ENCODE data around the gene SPTB.

The SPTB gene

DNA sequence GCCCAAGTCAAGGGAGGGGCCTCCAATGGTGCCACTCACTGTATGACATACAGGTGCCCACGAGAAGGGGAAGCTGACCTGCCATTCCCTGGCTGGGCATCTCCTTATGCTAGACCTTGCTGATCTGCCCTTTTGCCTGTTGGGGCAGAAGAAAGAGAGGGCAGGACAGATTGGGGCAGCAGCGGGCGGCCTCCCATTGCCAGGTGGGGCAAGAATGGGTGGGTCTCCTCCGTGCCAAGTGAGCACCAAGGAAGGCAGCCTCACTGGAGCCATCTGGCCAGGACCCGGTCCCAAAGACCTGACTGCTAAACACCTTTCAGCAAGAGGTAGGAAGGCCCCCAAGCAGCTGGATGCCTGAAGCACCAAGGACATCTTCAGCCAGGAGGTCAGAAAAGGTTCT lies 125.0 kb downstream of the SPTB start:
- Histone ChIP-seq H3K27ac (ENCODE audit: low read length) (no peak overlapping the region), H3K4me3 (ENCODE audit: low read depth in 1 of 2, low read length in 2 of 2) (no peak overlapping the region), H3K36me3 (ENCODE audit: control insufficient read depth in 1 of 2, insufficient read depth in 2 of 2, low read length in 2 of 2) (no peaks in the 10 kb centered on the region), H3K27me3 (ENCODE audit: low read depth, low read length) (no peaks in the 10 kb centered on the region), H3K9me3 (ENCODE audit: control insufficient read depth in 1 of 2, low read length in 2 of 2) (no peaks in the 10 kb centered on the region), H3K4me1 (ENCODE audit: control insufficient read depth in 1 of 2, insufficient read depth in 2 of 2, low read length in 2 of 2) (peaks cover 14 to 19% of the 10 kb centered on the region in 2 donors)

GRCh38 chr14:64753999-64754398 lies 125.7 kb downstream of the SPTB start:
- Histone ChIP-seq H3K36me3 (ENCODE audit: control insufficient read depth in 1 of 2, insufficient read depth in 2 of 2, low read length in 2 of 2) (no peaks in the 10 kb centered on the region), H3K9me3 (ENCODE audit: control insufficient read depth in 1 of 2, low read length in 2 of 2) (no peaks in the 10 kb centered on the region), H3K27ac (ENCODE audit: low read length) (no peak overlapping the region), H3K4me1 (ENCODE audit: control insufficient read depth in 1 of 2, insufficient read depth in 2 of 2, low read length in 2 of 2) (peaks cover 11 to 12% of the 10 kb centered on the region in 2 donors), H3K4me3 (ENCODE audit: low read depth in 1 of 2, low read length in 2 of 2) (no peak overlapping the region), H3K27me3 (ENCODE audit: low read depth, low read length) (no peaks in the 10 kb centered on the region)

DNA sequence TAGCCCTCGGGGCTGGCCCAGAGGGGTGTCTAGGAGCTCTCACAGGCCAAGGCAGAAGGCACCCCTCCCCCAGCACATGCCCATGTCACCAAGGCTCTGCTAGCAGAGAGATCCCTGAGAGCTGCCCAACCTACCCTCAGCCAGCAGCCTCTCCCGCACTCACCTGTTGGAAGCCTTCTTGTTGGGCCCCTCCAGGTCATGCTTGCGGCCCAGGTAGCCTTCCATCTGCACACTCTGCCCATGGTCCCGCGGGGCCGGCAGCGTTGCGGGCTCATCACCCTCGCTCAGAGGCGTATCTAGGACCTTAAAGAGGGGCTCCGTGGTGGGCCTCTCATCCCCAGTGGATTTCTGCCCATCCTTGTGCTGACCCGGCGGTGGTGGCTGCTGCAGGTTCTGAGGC lies 126.3 kb downstream of the SPTB start:
- H3K36me3 ChIP-seq (ENCODE audit: control insufficient read depth in 1 of 2, insufficient read depth in 2 of 2, low read length in 2 of 2): peaks cover 0 to 4% of the 10 kb centered on the region in 2 donors
- H3K9me3 ChIP-seq (ENCODE audit: control insufficient read depth in 1 of 2, low read length in 2 of 2): no peaks in the 10 kb centered on the region
- no peak overlapping the region for H3K4me3 ChIP-seq (ENCODE audit: low read depth in 1 of 2, low read length in 2 of 2)
- peaks cover 4 to 5% of the 10 kb centered on the region in 2 donors for H3K4me1 ChIP-seq (ENCODE audit: control insufficient read depth in 1 of 2, insufficient read depth in 2 of 2, low read length in 2 of 2)
- H3K27me3 ChIP-seq (ENCODE audit: low read depth, low read length): no peaks in the 10 kb centered on the region
- H3K27ac ChIP-seq (ENCODE audit: low read length): no peak overlapping the region

- H3K9me3 ChIP-seq (ENCODE audit: control insufficient read depth in 1 of 2, low read length in 2 of 2): no peaks in the 10 kb centered on the region
- H3K36me3 ChIP-seq (ENCODE audit: control insufficient read depth in 1 of 2, insufficient read depth in 2 of 2, low read length in 2 of 2): peaks cover 0 to 5% of the 10 kb centered on the region in 2 donors
- peaks cover 0 to under 1% of the 10 kb centered on the region in 2 donors for H3K4me1 ChIP-seq (ENCODE audit: control insufficient read depth in 1 of 2, insufficient read depth in 2 of 2, low read length in 2 of 2)
- no peaks in the 10 kb centered on the region for H3K27me3 ChIP-seq (ENCODE audit: low read depth, low read length)
- H3K4me3 ChIP-seq (ENCODE audit: low read depth in 1 of 2, low read length in 2 of 2): no peak overlapping the region
- H3K27ac ChIP-seq (ENCODE audit: low read length): no peak overlapping the region
Measured at GRCh38 chr14:64752909-64753308, 126.8 kb downstream of the SPTB start.

DNA sequence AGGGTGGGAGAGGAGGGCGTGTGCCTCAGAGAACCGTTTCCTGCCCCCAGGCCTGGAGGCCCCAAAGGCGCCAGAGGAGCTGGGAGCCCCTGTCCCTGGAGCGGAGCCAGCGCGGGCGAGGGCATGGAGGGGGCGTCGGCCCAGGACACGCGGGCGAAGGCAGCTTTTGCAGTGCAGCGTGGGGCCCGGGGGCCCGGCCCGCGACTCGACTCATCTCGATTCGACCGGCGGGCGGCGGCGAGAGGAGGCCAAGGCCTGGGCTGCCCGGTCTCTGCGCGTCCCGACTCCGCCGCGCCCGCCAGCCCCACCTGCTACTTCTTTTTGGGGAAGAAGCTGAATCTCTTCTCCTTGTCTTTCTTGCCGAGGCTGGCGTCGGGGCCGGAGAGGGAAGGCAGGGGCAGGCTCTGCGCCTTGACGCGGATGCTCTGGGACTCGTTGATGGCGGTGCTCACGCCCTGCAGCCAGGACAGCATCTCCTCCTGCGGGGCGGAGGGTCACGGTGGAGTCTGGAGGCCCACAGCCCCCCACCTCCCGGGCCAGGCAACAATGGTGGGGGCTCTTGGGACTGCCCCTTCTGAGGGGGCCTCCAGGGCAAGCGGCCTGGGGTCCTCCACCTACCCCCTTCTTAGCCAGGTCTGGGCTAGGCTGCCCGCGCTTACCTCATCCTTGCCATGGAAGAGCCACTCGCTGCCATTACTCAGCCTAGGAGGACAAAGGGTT lies 130.6 kb downstream of the SPTB start:
- Histone ChIP-seq H3K36me3 (ENCODE audit: control insufficient read depth in 1 of 2, insufficient read depth in 2 of 2, low read length in 2 of 2) (peaks cover 6 to 8% of the 10 kb centered on the region in 2 donors), H3K4me3 (ENCODE audit: low read depth in 1 of 2, low read length in 2 of 2) (no peak overlapping the region), H3K9me3 (ENCODE audit: control insufficient read depth in 1 of 2, low read length in 2 of 2) (no peaks in the 10 kb centered on the region), H3K27ac (ENCODE audit: low read length) (no peak overlapping the region), H3K27me3 (ENCODE audit: low read depth, low read length) (no peaks in the 10 kb centered on the region), H3K4me1 (ENCODE audit: control insufficient read depth in 1 of 2, insufficient read depth in 2 of 2, low read length in 2 of 2) (peaks cover 0 to 12% of the 10 kb centered on the region in 2 donors)

- H3K9me3 ChIP-seq (ENCODE audit: control insufficient read depth in 1 of 2, low read length in 2 of 2): no peaks in the 10 kb centered on the region
- H3K4me1 ChIP-seq (ENCODE audit: control insufficient read depth in 1 of 2, insufficient read depth in 2 of 2, low read length in 2 of 2): peaks cover 0 to 12% of the 10 kb centered on the region in 2 donors
- H3K36me3 ChIP-seq (ENCODE audit: control insufficient read depth in 1 of 2, insufficient read depth in 2 of 2, low read length in 2 of 2): peaks cover 9 to 14% of the 10 kb centered on the region in 2 donors
- no peaks in the 10 kb centered on the region for H3K27me3 ChIP-seq (ENCODE audit: low read depth, low read length)
- H3K27ac ChIP-seq (ENCODE audit: low read length): no peak overlapping the region
- no peak overlapping the region for H3K4me3 ChIP-seq (ENCODE audit: low read depth in 1 of 2, low read length in 2 of 2)
Measured at GRCh38 chr14:64748521-64748920, 131.2 kb downstream of the SPTB start.

DNA sequence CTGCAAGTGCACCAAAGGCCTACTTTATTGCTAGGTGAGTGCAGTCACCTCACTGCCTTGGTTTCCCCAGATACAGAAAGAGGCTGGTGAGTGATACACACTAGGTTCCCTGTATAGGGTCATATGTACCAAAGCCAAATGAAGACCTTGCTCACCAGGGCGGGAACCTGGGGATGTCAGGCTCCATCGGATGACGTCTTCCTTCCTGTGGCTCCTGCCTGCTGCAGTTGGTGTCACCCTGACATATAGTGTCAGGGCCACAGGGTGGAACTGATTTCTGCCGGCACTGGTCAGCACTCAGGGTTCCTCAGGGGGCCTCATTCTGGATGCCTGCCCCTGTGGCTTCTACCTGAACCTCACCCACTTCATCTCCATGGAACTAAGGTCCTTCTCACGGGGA lies 132.4 kb downstream of the SPTB start:
- Histone ChIP-seq H3K4me3 (ENCODE audit: low read depth in 1 of 2, low read length in 2 of 2) (no peak overlapping the region), H3K4me1 (ENCODE audit: control insufficient read depth in 1 of 2, insufficient read depth in 2 of 2, low read length in 2 of 2) (peaks cover 0 to 12% of the 10 kb centered on the region in 2 donors), H3K27ac (ENCODE audit: low read length) (no peak overlapping the region), H3K27me3 (ENCODE audit: low read depth, low read length) (no peaks in the 10 kb centered on the region), H3K36me3 (ENCODE audit: control insufficient read depth in 1 of 2, insufficient read depth in 2 of 2, low read length in 2 of 2) (peaks cover 11 to 26% of the 10 kb centered on the region in 2 donors), H3K9me3 (ENCODE audit: control insufficient read depth in 1 of 2, low read length in 2 of 2) (no peaks in the 10 kb centered on the region)

DNA sequence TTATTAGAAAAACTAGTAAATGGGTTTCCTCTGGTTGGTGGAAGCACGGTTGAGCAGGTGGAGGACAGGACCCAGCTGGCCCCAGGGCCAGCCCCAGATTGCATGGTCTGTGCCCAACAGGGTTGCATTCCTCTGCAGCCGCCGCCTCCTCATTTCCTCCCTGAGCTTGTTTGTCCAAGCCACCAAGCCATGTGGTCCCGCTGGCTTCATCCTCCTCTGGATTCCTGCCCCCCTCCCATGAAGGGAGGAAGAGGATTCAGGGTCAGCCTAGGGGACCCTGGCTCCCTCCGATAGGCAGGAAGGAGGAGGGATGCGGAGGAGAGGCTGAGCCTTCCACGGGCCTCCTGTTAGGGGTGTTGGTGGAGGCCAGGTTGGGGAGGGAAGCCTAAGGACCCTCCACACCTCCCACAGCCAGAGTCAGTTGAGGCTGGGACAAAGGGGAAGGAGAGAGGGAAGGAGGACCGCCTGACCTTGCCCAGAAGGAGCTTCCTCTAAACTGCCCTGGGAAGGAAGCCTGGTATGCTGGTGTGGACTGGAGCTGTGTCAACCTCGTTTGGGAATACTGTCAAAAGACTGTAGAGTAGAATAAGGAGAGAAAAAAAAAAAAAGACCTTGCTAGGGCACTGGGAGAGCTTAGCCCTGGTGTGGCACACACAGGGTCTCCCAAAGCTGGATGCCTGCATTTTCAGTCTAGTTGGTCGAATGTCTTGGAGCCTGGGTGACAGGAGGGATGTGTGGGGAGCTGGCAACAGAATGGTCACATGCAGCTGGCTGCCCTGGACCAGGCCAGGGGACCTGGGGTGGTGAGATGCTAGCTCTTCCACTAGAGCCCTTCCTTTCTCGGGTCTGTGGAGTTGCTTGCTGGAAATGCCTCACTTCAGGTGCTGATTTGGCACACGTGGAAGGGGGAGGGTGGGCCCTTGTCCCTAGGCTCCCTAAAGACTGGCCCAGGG lies 133.1 kb downstream of the SPTB start:
- Histone ChIP-seq H3K4me3 (ENCODE audit: low read depth in 1 of 2, low read length in 2 of 2) (no peak overlapping the region), H3K27ac (ENCODE audit: low read length) (no peak overlapping the region), H3K36me3 (ENCODE audit: control insufficient read depth in 1 of 2, insufficient read depth in 2 of 2, low read length in 2 of 2) (peaks cover 17 to 34% of the 10 kb centered on the region in 2 donors)

DNA sequence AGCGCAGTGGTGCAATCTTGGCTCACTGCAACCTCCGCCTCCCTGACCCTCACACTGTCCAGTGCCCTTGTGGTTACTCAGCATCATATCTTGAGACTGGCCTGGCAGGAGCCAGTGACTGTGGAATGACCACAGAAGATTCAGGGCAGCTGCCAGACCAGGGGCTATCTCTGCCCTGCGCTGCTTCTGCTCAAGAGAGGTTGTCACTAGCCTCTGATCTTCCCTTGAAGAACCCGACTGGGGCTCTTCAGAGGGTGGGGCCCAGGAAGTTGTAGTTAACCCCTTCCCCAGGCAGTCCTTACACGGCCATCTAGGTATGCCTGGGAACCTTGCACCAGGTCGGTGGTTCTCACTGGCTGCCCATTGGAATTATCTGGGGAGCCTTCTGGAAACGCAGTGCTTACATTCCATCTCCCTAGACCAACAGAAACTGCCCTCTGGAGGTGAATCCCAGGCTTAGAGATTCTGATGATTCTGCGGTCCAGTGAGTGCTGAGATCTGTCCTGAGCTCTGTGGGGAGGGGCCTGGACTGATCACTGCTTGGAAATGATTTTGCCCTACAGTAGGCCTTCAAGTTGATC lies 134.1 kb downstream of the SPTB start:
- Histone ChIP-seq H3K36me3 (ENCODE audit: control insufficient read depth in 1 of 2, insufficient read depth in 2 of 2, low read length in 2 of 2) (peaks cover 27 to 43% of the 10 kb centered on the region in 2 donors), H3K4me3 (ENCODE audit: low read depth in 1 of 2, low read length in 2 of 2) (no peak overlapping the region), H3K4me1 (ENCODE audit: control insufficient read depth in 1 of 2, insufficient read depth in 2 of 2, low read length in 2 of 2) (peaks cover 0 to 12% of the 10 kb centered on the region in 2 donors), H3K27ac (ENCODE audit: low read length) (no peak overlapping the region), H3K9me3 (ENCODE audit: control insufficient read depth in 1 of 2, low read length in 2 of 2) (no peaks in the 10 kb centered on the region), H3K27me3 (ENCODE audit: low read depth, low read length) (no peaks in the 10 kb centered on the region)

More for the DNA sequence above, 133.1 kb downstream of the SPTB start:
- no peaks in the 10 kb centered on the region for H3K27me3 ChIP-seq (ENCODE audit: low read depth, low read length)
- no peaks in the 10 kb centered on the region for H3K9me3 ChIP-seq (ENCODE audit: control insufficient read depth in 1 of 2, low read length in 2 of 2)
- H3K4me1 ChIP-seq (ENCODE audit: control insufficient read depth in 1 of 2, insufficient read depth in 2 of 2, low read length in 2 of 2): peaks cover 0 to 12% of the 10 kb centered on the region in 2 donors

DNA sequence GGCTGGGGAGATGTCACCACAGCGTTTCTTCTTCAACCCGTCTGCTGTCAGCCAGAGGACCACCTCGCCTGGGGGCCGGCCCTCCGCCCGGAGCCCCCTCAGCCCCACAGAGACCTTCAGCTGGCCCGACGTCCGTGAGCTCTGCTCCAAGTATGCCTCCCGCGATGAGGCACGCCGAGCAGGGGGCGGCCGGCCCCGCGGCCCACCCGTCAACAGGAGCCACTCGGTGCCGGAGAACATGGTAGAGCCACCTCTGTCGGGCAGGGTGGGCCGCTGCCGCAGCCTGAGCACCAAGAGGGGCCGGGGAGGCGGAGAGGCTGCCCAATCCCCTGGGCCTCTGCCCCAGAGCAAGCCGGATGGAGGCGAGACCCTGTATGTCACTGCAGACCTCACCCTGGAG lies 136.6 kb downstream of the SPTB start:
- H3K36me3 ChIP-seq (ENCODE audit: control insufficient read depth in 1 of 2, insufficient read depth in 2 of 2, low read length in 2 of 2): peaks cover 42 to 61% of the 10 kb centered on the region in 2 donors
- no peaks in the 10 kb centered on the region for H3K27me3 ChIP-seq (ENCODE audit: low read depth, low read length)
- H3K9me3 ChIP-seq (ENCODE audit: control insufficient read depth in 1 of 2, low read length in 2 of 2): no peaks in the 10 kb centered on the region
- no peak overlapping the region for H3K27ac ChIP-seq (ENCODE audit: low read length)
- no peak overlapping the region for H3K4me3 ChIP-seq (ENCODE audit: low read depth in 1 of 2, low read length in 2 of 2)
- peaks cover 0 to 12% of the 10 kb centered on the region in 2 donors for H3K4me1 ChIP-seq (ENCODE audit: control insufficient read depth in 1 of 2, insufficient read depth in 2 of 2, low read length in 2 of 2)

- Histone ChIP-seq H3K4me1 (ENCODE audit: control insufficient read depth in 1 of 2, insufficient read depth in 2 of 2, low read length in 2 of 2) (peaks cover 0 to 12% of the 10 kb centered on the region in 2 donors), H3K9me3 (ENCODE audit: control insufficient read depth in 1 of 2, low read length in 2 of 2) (no peaks in the 10 kb centered on the region), H3K27me3 (ENCODE audit: low read depth, low read length) (no peaks in the 10 kb centered on the region), H3K36me3 (ENCODE audit: control insufficient read depth in 1 of 2, insufficient read depth in 2 of 2, low read length in 2 of 2) (peaks cover 38 to 68% of the 10 kb centered on the region in 2 donors), H3K27ac (ENCODE audit: low read length) (no peak overlapping the region), H3K4me3 (ENCODE audit: low read depth in 1 of 2, low read length in 2 of 2) (no peak overlapping the region)
Measured at GRCh38 chr14:64741961-64742360, 137.7 kb downstream of the SPTB start.

Measured in muscle layer of duodenum (tissue), 2 donors.